Loucy (cell line): ENCODE data around the gene FLOT2.

ENCODE experiments used
- H2AFZ ChIP-seq: fragments of 200-600 bp; sonication (generic); 2 replicates; pipeline ENCODE4 v1.6.0; 2016; ENCODE audit warnings: antibody characterized with exemption, mild to moderate bottlenecking, low read length, moderate library complexity
- H3F3A ChIP-seq: fragments of 200-600 bp; 2 replicates; pipeline ENCODE4 v1.6.0; 2016; ENCODE audit warnings: antibody characterized with exemption, low read depth, mild to moderate bottlenecking
- H3K27me3 ChIP-seq: fragments of 200-600 bp; sonication (generic); 2 replicates; pipeline ENCODE4 v1.6.1; 2014; ENCODE audit warnings: low read length, mild to moderate bottlenecking; ENCODE audit not compliant: insufficient read depth, poor library complexity, severe bottlenecking
- H3K36me3 ChIP-seq: fragments of 200-600 bp; sonication (generic); 2 replicates; pipeline ENCODE4 v1.6.1; 2016; ENCODE audit warnings: low read length; ENCODE audit not compliant: insufficient read depth
- H3K4me1 ChIP-seq: fragments of 200-600 bp; sonication (generic); 2 replicates; pipeline ENCODE4 v1.5.1; 2014; ENCODE audit warnings: low read length, mild to moderate bottlenecking; ENCODE audit not compliant: insufficient read depth, poor library complexity, severe bottlenecking
- H3K4me2 ChIP-seq: fragments of 200-600 bp; sonication (generic); 2 replicates; pipeline ENCODE4 v1.6.0; 2014; ENCODE audit warnings: antibody characterized with exemption, low read length, low read depth, mild to moderate bottlenecking; ENCODE audit not compliant: poor library complexity, severe bottlenecking
- H3K4me3 ChIP-seq: fragments of 200-600 bp; sonication (generic); 2 replicates; pipeline ENCODE4 v1.5.1; 2014; ENCODE audit warnings: low read length, mild to moderate bottlenecking, mixed read lengths; ENCODE audit not compliant: poor library complexity, severe bottlenecking
- H3K79me2 ChIP-seq: fragments of 200-600 bp; sonication (generic); 2 replicates; pipeline ENCODE4 v1.6.1; 2014; ENCODE audit warnings: low read length; ENCODE audit not compliant: insufficient read depth
- H3K9ac ChIP-seq: fragments of 200-600 bp; sonication (generic); 2 replicates; pipeline ENCODE4 v1.6.0; 2014; ENCODE audit warnings: mild to moderate bottlenecking, low read depth, low read length, moderate library complexity; ENCODE audit not compliant: poor library complexity, severe bottlenecking
- H3K9me2 ChIP-seq: fragments of 200-600 bp; sonication (generic); replicated peaks from 2 replicates; pipeline ENCODE4 v1.6.1; 2016; ENCODE audit warnings: low read depth, low read length, mixed read lengths
- H3K9me3 ChIP-seq: fragments of 200-600 bp; sonication (generic); 2 replicates; pipeline ENCODE4 v1.6.1; 2014; ENCODE audit warnings: mild to moderate bottlenecking, antibody characterized with exemption, low read length, low read depth; ENCODE audit not compliant: insufficient read depth
- H4K20me1 ChIP-seq: fragments of 200-600 bp; sonication (generic); 2 replicates; pipeline ENCODE4 v1.6.0; 2014; ENCODE audit warnings: antibody characterized with exemption, low read length, mild to moderate bottlenecking; ENCODE audit not compliant: insufficient read depth, poor library complexity, severe bottlenecking
- EZH2phosphoT487 ChIP-seq: fragments of 200-600 bp; IDR thresholded peaks from 2 replicates; pipeline ENCODE4 v1.6.1; 2018; ENCODE audit warnings: antibody characterized with exemption, mild to moderate bottlenecking, moderate library complexity, borderline replicate concordance
- TF ChIP-seq, protein P1 (sequence below): fragments of 200-600 bp; sonication (generic); conservative IDR thresholded peaks from 2 replicates; pipeline ENCODE4 v1.5.1; 2014; ENCODE audit warnings: mild to moderate bottlenecking, antibody characterized with exemption, low read length

FLOT2 gene

DNA sequence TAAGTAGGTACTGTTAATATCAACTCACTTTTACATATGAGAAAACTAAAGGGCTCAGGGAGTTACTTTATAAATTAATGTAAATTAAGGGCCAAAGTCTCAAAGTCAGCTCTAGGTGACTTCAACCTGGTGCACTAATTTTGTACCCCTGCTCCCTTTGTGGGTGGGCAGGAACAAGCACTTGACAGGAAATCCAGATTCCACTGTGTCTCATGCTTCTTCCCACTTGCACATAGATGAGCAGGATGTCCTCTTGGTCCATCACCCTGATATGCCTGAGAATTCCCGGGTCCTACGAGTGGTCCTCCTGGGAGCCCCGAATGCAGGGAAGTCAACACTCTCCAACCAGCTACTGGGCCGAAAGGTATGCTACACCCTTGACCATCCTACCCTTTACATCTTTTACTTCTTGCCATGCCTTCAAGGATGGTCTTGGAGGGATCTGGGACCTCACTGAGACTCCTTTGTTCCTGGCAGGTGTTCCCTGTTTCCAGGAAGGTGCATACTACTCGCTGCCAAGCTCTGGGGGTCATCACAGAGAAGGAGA lies 41.4 kb downstream of the FLOT2 start:
- H3K4me3 ChIP-seq: peak overlapping the region; percentile 90
- peaks cover 3% of the 10 kb centered on the region for H3K4me1 ChIP-seq
- no peaks in the 10 kb centered on the region for H3K9me2 ChIP-seq
- peak overlapping the region; percentile 79 for H3K4me2 ChIP-seq
- no peaks in the 10 kb centered on the region for H3K27me3 ChIP-seq
- H4K20me1 ChIP-seq: peaks cover 4% of the 10 kb centered on the region
- peaks cover 16% of the 10 kb centered on the region for H3K79me2 ChIP-seq
- TF ChIP-seq, protein P1, sequence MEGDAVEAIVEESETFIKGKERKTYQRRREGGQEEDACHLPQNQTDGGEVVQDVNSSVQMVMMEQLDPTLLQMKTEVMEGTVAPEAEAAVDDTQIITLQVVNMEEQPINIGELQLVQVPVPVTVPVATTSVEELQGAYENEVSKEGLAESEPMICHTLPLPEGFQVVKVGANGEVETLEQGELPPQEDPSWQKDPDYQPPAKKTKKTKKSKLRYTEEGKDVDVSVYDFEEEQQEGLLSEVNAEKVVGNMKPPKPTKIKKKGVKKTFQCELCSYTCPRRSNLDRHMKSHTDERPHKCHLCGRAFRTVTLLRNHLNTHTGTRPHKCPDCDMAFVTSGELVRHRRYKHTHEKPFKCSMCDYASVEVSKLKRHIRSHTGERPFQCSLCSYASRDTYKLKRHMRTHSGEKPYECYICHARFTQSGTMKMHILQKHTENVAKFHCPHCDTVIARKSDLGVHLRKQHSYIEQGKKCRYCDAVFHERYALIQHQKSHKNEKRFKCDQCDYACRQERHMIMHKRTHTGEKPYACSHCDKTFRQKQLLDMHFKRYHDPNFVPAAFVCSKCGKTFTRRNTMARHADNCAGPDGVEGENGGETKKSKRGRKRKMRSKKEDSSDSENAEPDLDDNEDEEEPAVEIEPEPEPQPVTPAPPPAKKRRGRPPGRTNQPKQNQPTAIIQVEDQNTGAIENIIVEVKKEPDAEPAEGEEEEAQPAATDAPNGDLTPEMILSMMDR: no peak
- TF ChIP-seq EZH2phosphoT487: no peak
- no peaks in the 10 kb centered on the region for H3K9me3 ChIP-seq
- peaks cover 17% of the 10 kb centered on the region; the same call in 1 of the 2 replicates for H3K36me3 ChIP-seq
- no peak overlapping the region for H3K9ac ChIP-seq
- H2AFZ ChIP-seq: no peak overlapping the region
- no peaks in the 10 kb centered on the region for H3F3A ChIP-seq

DNA sequence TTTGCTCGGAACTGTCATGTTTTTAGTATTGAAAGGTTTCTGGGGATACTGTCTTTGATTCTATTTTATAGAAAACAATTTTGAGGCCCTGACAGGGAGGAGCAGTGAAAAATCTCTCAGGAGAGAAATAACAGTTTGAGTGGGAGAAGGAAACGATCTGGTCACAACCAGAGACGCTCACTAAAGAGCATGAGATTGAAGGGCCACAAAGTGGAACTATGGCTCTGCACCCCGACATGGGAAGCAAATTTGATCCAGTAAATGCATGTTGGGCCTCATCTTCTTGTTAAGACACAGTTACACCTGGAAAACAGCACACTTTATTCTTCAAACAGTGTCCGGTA lies 42.2 kb downstream of the FLOT2 start:
- peaks cover 16% of the 10 kb centered on the region for H3K79me2 ChIP-seq
- H3K4me2 ChIP-seq: peak overlapping the region; percentile 79
- H3K4me1 ChIP-seq: peaks cover 3% of the 10 kb centered on the region
- no peaks in the 10 kb centered on the region for H3K9me3 ChIP-seq
- peak overlapping the region; percentile 90 for H3K4me3 ChIP-seq
- H3K9me2 ChIP-seq: no peaks in the 10 kb centered on the region
- H3K27me3 ChIP-seq: no peaks in the 10 kb centered on the region
- peak overlapping the region; percentile 76 for H3K9ac ChIP-seq
- H3F3A ChIP-seq: no peaks in the 10 kb centered on the region
- peaks cover 4% of the 10 kb centered on the region for H4K20me1 ChIP-seq
- peaks cover 13% of the 10 kb centered on the region; the same call in 1 of the 2 replicates for H3K36me3 ChIP-seq
- TF ChIP-seq EZH2phosphoT487: no peak
- TF ChIP-seq, protein P1: no peak
- peak overlapping the region; percentile 99 for H2AFZ ChIP-seq

DNA sequence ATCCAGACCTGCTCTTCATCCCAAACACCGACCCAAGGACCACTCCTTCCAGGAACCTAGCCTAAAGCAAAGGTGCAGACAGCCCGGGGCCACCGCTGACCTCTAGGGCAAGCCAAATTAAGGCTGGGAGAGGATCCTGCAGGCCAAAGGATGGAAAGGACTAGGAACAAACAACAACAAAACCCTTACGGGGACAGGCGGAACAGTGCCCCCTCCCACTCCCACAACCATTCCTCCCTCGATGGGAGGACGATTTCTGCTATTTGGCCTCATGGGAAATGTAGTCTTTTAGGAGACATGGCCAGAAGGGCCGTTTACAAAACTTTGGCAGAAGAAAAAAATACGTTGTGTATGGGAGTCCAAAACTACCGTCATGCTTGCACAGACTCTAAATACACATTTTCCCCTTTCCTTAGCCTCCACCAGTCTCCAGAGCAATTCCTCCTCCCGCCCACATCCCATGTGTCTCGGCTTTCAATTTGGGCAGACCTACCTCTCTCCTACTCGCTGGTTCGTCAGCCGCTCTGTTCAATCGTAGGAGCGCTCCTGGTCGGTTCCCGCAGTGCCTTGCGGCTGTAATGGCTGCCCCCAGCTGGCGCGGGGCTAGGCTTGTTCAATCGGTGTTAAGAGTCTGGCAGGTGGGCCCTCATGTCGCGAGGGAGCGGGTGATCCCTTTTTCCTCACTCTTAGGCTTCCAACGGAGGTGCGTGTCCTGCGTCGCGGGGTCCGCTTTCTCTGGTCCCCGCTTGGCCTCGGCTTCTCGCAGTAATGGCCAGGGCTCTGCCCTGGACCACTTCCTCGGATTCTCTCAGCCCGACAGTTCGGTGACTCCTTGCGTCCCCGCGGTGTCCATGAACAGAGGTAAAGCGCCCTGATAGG lies 42.8 kb downstream of the FLOT2 start, which contains the start of gene ERAL1:
Gene ERAL1 (plus strand): TSS at position 560 of the 879 bp plus-strand sequence. CDS start 19 bp downstream, at position 579.
- no peaks in the 10 kb centered on the region for H3K9me2 ChIP-seq
- no peaks in the 10 kb centered on the region for H3K9me3 ChIP-seq
- H3K4me3 ChIP-seq: peak within 1 kb of the TSS; percentile 90
- H4K20me1 ChIP-seq: peaks cover 4% of the 10 kb centered on the region
- peak within 1 kb of the TSS; percentile 76 for H3K9ac ChIP-seq
- peak within 1 kb of the TSS; percentile 79 for H3K4me2 ChIP-seq
- peaks cover 3% of the 10 kb centered on the region for H3K4me1 ChIP-seq
- H3K79me2 ChIP-seq: peaks cover 16% of the 10 kb centered on the region
- no peaks in the 10 kb centered on the region for H3F3A ChIP-seq
- no peaks in the 10 kb centered on the region for H3K27me3 ChIP-seq
- peak within 1 kb of the TSS; percentile 99 for H2AFZ ChIP-seq
- peaks cover 12% of the 10 kb centered on the region; the same call in 1 of the 2 replicates for H3K36me3 ChIP-seq
- no peak for TF ChIP-seq EZH2phosphoT487
- TF ChIP-seq, protein P1: no peak
